ENCODE results near the gene DISP2. TPM values are rescaled to one million over a fixed set of nuclear protein-coding genes. Genes with fewer than 3 reads are reported as not detected.

DISP2 gene
- polyA plus RNA-seq, 1 experiment = 0.11 TPM

GRCh38 chr15:40379374-40379773, 21.4 kb downstream of the DISP2 start:
- CTCF ChIA-PET = interaction anchor here (1.5 to 1.9 kb wide), 2 partner anchors 11 to 35 kb away, joined by 5 to 11 read pairs; no protein-coding TSS in a partner anchor

GRCh38 chr15:40379853-40380252, 21.8 kb downstream of the DISP2 start:
- Histone ChIP-seq H3K27ac (ENCODE audit: low read depth, low read length) (peak overlapping the region; percentile 80), H3K4me3 (ENCODE audit: low read depth, low read length) (no peak overlapping the region), H3K27me3 (ENCODE audit: control insufficient read depth, insufficient read depth, low read length) (no peaks in the 10 kb centered on the region), H3K9me3 (ENCODE audit: control insufficient read depth, insufficient read depth, low read length) (no peaks in the 10 kb centered on the region; the same call in 1 of the 2 replicates)
- ChIA-PET CTCF (interaction anchor here (1.5 to 1.9 kb wide), 2 partner anchors 11 to 35 kb away, joined by 5 to 11 read pairs; no protein-coding TSS in a partner anchor), POLR2A (interaction anchor here (0.6 to 1.7 kb wide), 4 partner anchors 11 to 273 kb away, joined by 3 to 8 read pairs (median 4); no protein-coding TSS in a partner anchor)
- DNase-seq (ENCODE audit: low read depth, low spot score) = peak; percentile 97
- TF ChIP-seq CTCF (IDR thresholded peaks at IDR 0.05; ENCODE audit: low read depth, low read length) = no peak

More at GRCh38 chr15:40379374-40379773, 21.4 kb downstream of the DISP2 start:
- no peak for DNase-seq (ENCODE audit: low read depth, low spot score)
- POLR2A ChIA-PET = interaction anchor here (0.6 to 1.7 kb wide), 4 partner anchors 11 to 272 kb away, joined by 3 to 8 read pairs (median 4); no protein-coding TSS in a partner anchor
- no peak for TF ChIP-seq CTCF (IDR thresholded peaks at IDR 0.05; ENCODE audit: low read depth, low read length)
- no peak overlapping the region for H3K4me3 ChIP-seq (ENCODE audit: low read depth, low read length)
- H3K27ac ChIP-seq (ENCODE audit: low read depth, low read length) = peak overlapping the region; percentile 74
- H3K9me3 ChIP-seq (ENCODE audit: control insufficient read depth, insufficient read depth, low read length) = no peaks in the 10 kb centered on the region; the same call in 1 of the 2 replicates
- H3K27me3 ChIP-seq (ENCODE audit: control insufficient read depth, insufficient read depth, low read length) = no peaks in the 10 kb centered on the region

GRCh38 chr15:40380636-40381035, 22.6 kb downstream of the DISP2 start:
- no peak for TF ChIP-seq CTCF (IDR thresholded peaks at IDR 0.05; ENCODE audit: low read depth, low read length)
- POLR2A ChIA-PET = interaction anchor here (1.0 to 1.7 kb wide), 2 partner anchors 37 to 41 kb away, joined by 3 to 8 read pairs; no protein-coding TSS in a partner anchor
- CTCF ChIA-PET = interaction anchor here (1.5 to 1.9 kb wide), 2 partner anchors 12 to 36 kb away, joined by 5 to 11 read pairs; no protein-coding TSS in a partner anchor

GRCh38 chr15:40381818-40382529, 24.0 kb downstream of the DISP2 start:
- no peak overlapping the region for H3K27ac ChIP-seq (ENCODE audit: low read depth, low read length)
- CTCF ChIA-PET = interaction anchor here (1.0 to 1.4 kb wide), 5 partner anchors 13 to 107 kb away, joined by 4 to 8 read pairs (median 6); no protein-coding TSS in a partner anchor
- no peaks in the 10 kb centered on the region; the same call in 1 of the 2 replicates for H3K9me3 ChIP-seq (ENCODE audit: control insufficient read depth, insufficient read depth, low read length)
- no peaks in the 10 kb centered on the region for H3K27me3 ChIP-seq (ENCODE audit: control insufficient read depth, insufficient read depth, low read length)
- no peak for DNase-seq (ENCODE audit: low read depth, low spot score)
- TF ChIP-seq CTCF (IDR thresholded peaks at IDR 0.05; ENCODE audit: low read depth, low read length) = no peak
- no peak overlapping the region for H3K4me3 ChIP-seq (ENCODE audit: low read depth, low read length)
- POLR2A ChIA-PET = interaction anchor here (0.7 kb wide), 2 partner anchors 63 to 137 kb away, joined by 3 read pairs; no protein-coding TSS in a partner anchor

More at GRCh38 chr15:40380636-40381035, 22.6 kb downstream of the DISP2 start:
- Histone ChIP-seq H3K27ac (ENCODE audit: low read depth, low read length) (peak overlapping the region; percentile 80), H3K9me3 (ENCODE audit: control insufficient read depth, insufficient read depth, low read length) (no peaks in the 10 kb centered on the region; the same call in 1 of the 2 replicates), H3K4me3 (ENCODE audit: low read depth, low read length) (no peak overlapping the region), H3K27me3 (ENCODE audit: control insufficient read depth, insufficient read depth, low read length) (no peaks in the 10 kb centered on the region)
- DNase-seq (ENCODE audit: low read depth, low spot score) = no peak

All from AG04450 (cell line).